Glutamatergic neuron (in vitro differentiated cells): ENCODE measurements around the gene YEATS2. TPM values are rescaled to one million over a fixed set of nuclear protein-coding genes. Genes with fewer than 3 reads are reported as not detected.

Experiments used
- DNase-seq: peaks from one replicate; pipeline ENCODE4 v3.0.0; 2022
- H3K27ac Mint-ChIP-seq: one replicate; pipeline ENCODE4 v1.8.0; 2020; ENCODE audit warnings: mild to moderate bottlenecking, mixed read lengths, inconsistent platforms; ENCODE audit not compliant: unreplicated experiment
- H3K27me3 Mint-ChIP-seq: one replicate; pipeline ENCODE4 v1.8.0; 2020; ENCODE audit warnings: mild to moderate bottlenecking, moderate library complexity, mixed read lengths, inconsistent platforms; ENCODE audit not compliant: unreplicated experiment
- H3K36me3 Mint-ChIP-seq: one replicate; pipeline ENCODE4 v1.8.0; 2020; ENCODE audit warnings: mild to moderate bottlenecking, mixed read lengths, inconsistent platforms; ENCODE audit not compliant: unreplicated experiment
- H3K4me1 Mint-ChIP-seq: one replicate; pipeline ENCODE4 v1.8.0; 2020; ENCODE audit warnings: mild to moderate bottlenecking, low read depth, mixed read lengths, inconsistent platforms; ENCODE audit not compliant: unreplicated experiment
- H3K4me3 Mint-ChIP-seq: one replicate; pipeline ENCODE4 v1.8.0; 2020; ENCODE audit warnings: mild to moderate bottlenecking, mixed read lengths, inconsistent platforms; ENCODE audit not compliant: unreplicated experiment
- H3K9me3 Mint-ChIP-seq: one replicate; pipeline ENCODE4 v1.8.0; 2020; ENCODE audit warnings: mild to moderate bottlenecking, moderate library complexity, mixed read lengths, inconsistent platforms; ENCODE audit not compliant: unreplicated experiment
- total RNA-seq: library from RNA; stranded (reverse); fragmentation: NEBNext Ultra II Directional; extraction: Animal tissue kit (Norgen Biotek cat#: 25700); gene quantifications from one replicate; pipeline ENCODE4 v1.2.1, GENCODE V29; 2021; ENCODE audit not compliant: unreplicated experiment
- TF ChIP-seq, protein P1 (sequence below): fragments of 200-600 bp; sonication (generic); IDR thresholded peaks from one replicate; pipeline ENCODE4 v1.5.0; 2021; ENCODE audit not compliant: partially characterized antibody, unreplicated experiment

The YEATS2 gene
- total RNA-seq, 1 donor from 2014 or later: 56.1 TPM

DNA sequence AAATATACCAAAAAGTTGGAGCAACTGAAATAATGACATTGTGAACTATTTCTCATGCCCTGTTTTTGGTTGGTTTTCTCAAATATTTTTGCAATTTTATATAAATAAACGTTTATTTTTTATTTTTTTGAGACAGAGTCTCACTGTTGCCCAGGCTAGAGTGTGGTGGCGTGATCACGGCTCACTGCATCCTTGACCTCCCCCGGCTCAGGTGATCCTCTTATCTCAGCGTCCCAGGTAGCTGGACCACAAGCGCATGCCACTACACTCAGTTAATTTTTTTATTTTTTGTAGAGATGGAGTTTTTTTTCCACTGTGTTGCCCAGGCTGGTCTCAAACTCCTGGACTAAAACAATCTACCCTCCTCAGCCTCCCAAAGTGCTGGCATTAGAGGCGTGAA lies 45.6 kb downstream of the YEATS2 start:
- peaks cover 4% of the 10 kb centered on the region for H3K27me3 Mint-ChIP-seq
- H3K36me3 Mint-ChIP-seq: peaks cover 5% of the 10 kb centered on the region
- no peak overlapping the region for H3K27ac Mint-ChIP-seq

DNA sequence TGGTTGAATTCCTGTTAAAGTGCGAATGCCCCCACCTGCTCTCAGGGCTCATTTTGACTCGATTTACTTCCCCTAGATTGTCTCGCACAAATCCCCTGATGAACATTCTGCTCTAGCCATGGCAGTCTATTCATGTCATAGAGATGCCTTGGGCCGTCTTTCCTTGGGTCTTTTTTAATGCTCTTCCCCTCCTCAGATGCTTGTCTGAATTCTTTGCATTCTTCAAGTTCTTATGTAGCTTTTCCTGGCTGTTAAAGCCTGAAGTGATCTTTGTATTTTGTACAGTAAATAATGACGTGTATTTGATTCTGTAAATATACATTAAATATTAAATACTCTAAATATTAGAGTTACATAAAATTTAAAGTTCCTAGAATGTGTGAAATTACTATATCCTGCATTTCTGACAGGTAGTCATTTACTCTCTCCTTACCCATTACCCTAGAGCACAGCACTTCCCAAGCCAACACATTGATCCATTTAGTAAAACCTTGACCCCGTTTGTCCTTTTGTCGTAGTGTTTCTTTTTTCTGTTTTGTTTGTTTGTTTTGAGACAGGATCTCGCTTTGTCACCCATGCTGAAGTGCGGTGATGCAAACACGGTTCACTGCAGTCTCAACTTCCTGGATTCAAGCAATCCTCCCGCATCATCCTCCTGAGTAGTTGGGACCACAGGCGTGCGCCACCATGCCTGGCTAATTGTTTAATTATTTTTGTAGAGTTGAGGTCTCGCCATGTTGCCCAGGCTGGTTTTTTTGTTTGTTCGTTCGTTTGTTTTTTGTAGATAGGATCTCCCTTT lies 47.9 kb downstream of the YEATS2 start:
- no peak for DNase-seq
- TF ChIP-seq, protein P1, sequence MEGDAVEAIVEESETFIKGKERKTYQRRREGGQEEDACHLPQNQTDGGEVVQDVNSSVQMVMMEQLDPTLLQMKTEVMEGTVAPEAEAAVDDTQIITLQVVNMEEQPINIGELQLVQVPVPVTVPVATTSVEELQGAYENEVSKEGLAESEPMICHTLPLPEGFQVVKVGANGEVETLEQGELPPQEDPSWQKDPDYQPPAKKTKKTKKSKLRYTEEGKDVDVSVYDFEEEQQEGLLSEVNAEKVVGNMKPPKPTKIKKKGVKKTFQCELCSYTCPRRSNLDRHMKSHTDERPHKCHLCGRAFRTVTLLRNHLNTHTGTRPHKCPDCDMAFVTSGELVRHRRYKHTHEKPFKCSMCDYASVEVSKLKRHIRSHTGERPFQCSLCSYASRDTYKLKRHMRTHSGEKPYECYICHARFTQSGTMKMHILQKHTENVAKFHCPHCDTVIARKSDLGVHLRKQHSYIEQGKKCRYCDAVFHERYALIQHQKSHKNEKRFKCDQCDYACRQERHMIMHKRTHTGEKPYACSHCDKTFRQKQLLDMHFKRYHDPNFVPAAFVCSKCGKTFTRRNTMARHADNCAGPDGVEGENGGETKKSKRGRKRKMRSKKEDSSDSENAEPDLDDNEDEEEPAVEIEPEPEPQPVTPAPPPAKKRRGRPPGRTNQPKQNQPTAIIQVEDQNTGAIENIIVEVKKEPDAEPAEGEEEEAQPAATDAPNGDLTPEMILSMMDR: no peak
- peaks cover 1% of the 10 kb centered on the region for H3K36me3 Mint-ChIP-seq
- H3K27me3 Mint-ChIP-seq: peaks cover 4% of the 10 kb centered on the region
- H3K4me1 Mint-ChIP-seq: no peaks in the 10 kb centered on the region
- no peak overlapping the region for H3K4me3 Mint-ChIP-seq
- peaks cover under 1% of the 10 kb centered on the region for H3K9me3 Mint-ChIP-seq
- no peak overlapping the region for H3K27ac Mint-ChIP-seq

More for the DNA sequence above, 45.6 kb downstream of the YEATS2 start:
- no peaks in the 10 kb centered on the region for H3K4me1 Mint-ChIP-seq
- TF ChIP-seq, protein P1: no peak
- peaks cover 4% of the 10 kb centered on the region for H3K9me3 Mint-ChIP-seq
- DNase-seq: no peak
- no peak overlapping the region for H3K4me3 Mint-ChIP-seq

DNA sequence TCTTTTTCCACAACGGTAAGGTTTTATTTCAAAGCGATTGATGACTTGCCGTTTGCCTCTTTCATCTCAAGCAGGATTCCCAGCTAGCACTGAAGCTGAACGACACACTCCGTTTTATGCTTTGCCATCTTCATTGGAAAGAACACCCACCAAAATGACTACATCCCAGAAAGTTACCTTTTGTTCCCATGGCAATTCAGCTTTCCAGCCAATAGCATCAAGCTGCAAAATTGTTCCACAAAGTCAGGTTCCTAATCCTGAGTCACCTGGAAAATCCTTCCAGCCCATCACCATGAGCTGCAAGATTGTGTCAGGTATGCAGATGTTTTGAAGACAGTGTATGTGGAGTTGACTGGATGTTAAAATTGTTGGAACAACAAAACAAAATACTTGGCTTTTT lies 56.5 kb downstream of the YEATS2 start:
- H3K36me3 Mint-ChIP-seq: no peaks in the 10 kb centered on the region

DNA sequence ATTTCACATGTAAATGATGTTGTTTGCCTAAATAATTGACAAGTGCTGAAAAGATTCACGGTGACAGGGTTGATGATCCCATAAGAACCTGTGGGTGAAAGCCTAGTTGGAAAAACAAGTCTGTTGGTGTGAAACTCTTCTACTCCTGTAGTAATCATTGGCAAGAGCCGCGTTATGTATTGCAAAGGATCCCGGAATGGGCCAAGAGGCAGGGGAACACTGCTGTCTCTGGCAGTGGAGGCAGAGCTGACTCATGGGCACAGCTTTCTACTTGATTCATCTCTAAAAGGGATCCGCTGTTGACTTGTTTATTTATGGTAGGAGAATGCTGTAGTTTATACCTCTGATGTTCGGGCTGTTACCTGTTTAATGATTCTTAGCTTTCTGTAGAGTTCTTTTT lies 64.7 kb downstream of the YEATS2 start:
- Mint-ChIP-seq H3K4me1 (no peaks in the 10 kb centered on the region), H3K9me3 (peaks cover 2% of the 10 kb centered on the region), H3K27me3 (no peaks in the 10 kb centered on the region), H3K27ac (no peak overlapping the region), H3K36me3 (no peaks in the 10 kb centered on the region), H3K4me3 (no peak overlapping the region)
- no peak for DNase-seq
- TF ChIP-seq, protein P1: no peak

More for the DNA sequence above, 56.5 kb downstream of the YEATS2 start:
- Mint-ChIP-seq H3K27me3 (no peaks in the 10 kb centered on the region), H3K4me1 (no peaks in the 10 kb centered on the region), H3K4me3 (no peak overlapping the region), H3K27ac (no peak overlapping the region), H3K9me3 (peaks cover 2% of the 10 kb centered on the region)
- DNase-seq: no peak
- TF ChIP-seq, protein P1: no peak

DNA sequence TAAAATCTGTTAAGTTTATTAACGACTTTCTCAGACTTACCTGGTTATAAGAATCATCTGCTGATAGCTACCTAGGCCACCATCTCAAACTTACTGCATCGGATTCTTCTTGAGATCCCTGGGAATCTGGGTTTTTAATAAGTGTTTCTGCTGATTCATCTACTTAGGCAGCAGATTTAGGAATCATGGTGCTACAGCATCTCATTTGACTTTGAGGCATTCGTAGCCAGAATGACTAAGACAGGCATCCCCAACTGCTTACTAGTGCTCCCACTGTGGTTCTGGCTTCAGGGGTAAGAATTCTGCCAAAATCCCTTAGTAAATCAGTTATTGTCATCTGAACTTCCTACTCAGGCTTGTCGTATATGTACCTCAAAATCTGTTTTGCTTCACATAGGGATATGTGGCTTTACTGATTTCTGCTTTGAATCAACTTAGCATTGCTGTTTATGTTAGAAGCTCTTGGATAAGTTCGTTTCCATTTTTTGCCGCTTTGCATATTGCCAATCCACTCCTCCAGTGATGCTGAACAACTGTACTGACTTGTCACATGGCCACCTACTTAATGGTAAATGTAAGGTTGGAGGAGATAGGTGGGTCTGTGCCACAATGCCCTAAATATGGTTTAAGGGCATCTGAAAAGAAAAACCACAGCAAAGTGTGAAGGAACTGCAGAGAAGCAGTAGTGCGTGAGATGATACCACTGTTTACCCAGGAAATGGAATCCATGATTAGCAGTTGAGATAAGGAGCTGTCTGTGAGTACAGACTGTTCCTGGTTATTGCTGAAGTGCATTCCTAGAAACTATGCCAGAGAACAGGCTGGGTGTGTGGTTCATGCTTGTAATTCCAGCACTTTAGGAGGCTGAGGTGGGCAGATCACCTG lies 67.5 kb downstream of the YEATS2 start:
- H3K27me3 Mint-ChIP-seq: no peaks in the 10 kb centered on the region
- H3K4me1 Mint-ChIP-seq: no peaks in the 10 kb centered on the region
- H3K9me3 Mint-ChIP-seq: peaks cover 1% of the 10 kb centered on the region
- H3K27ac Mint-ChIP-seq: no peak overlapping the region
- no peak for DNase-seq
- H3K36me3 Mint-ChIP-seq: no peaks in the 10 kb centered on the region
- no peak overlapping the region for H3K4me3 Mint-ChIP-seq
- TF ChIP-seq, protein P1: no peak
